WERI-Rb-1 (cell line): ENCODE results near the gene OGG1.

Experiments used
- DNase-seq: peaks from one replicate; pipeline ENCODE4 v3.0.0-alpha.2; 2020
- H3K27ac ChIP-seq: fragments of 250-450 bp; sonication (Bioruptor Pico); 2 replicates; pipeline ENCODE4 v1.5.1; 2020; ENCODE audit warnings: mild to moderate bottlenecking, moderate library complexity
- H3K27me3 ChIP-seq: fragments of 250-450 bp; sonication (Bioruptor Pico); 2 replicates; pipeline ENCODE4 v1.5.1; 2021; ENCODE audit warnings: mild to moderate bottlenecking, low read depth, moderate library complexity; ENCODE audit not compliant: insufficient read depth, severe bottlenecking
- H3K36me3 ChIP-seq: fragments of 250-450 bp; sonication (Bioruptor Pico); 2 replicates; pipeline ENCODE4 v1.5.1; 2020; ENCODE audit warnings: mild to moderate bottlenecking, moderate library complexity
- H3K4me3 ChIP-seq: 2 replicates; pipeline ENCODE4 v1.5.1; 2011; ENCODE audit warnings: low read depth, mild to moderate bottlenecking, control low read depth, low read length
- H3K9me3 ChIP-seq: fragments of 250-450 bp; sonication (Bioruptor Pico); 2 replicates; pipeline ENCODE4 v1.5.1; 2021; ENCODE audit warnings: mild to moderate bottlenecking, moderate library complexity; ENCODE audit not compliant: severe bottlenecking
- TF ChIP-seq, protein P1 (sequence below): IDR thresholded peaks from 2 replicates; pipeline ENCODE4 v1.5.1; 2011; ENCODE audit warnings: low read depth, mild to moderate bottlenecking, control low read depth, inconsistent platforms, low read length

OGG1 gene

DNA sequence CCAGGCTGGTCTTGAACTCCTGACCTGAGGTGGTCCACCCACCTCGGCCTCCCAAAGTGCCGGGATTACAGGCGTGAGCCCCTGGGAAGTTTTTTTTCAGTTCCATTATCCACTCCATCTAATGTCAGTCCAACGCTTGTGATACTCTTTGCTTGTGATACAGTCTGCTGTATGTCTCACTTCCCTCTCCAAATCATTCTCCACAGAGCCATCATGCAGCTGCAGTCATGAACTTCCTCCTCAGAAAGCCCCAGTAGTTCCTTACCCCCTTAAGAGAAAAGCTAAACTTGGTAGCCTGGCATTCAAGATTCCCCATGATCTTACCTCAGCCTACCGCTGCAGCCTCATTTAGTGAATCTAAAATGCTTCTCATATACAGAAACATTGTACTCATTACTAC is 45.5 kb downstream of the OGG1 start:
- Histone ChIP-seq H3K9me3 (no peaks in the 10 kb centered on the region), H3K4me3 (no peak overlapping the region), H3K27me3 (no peaks in the 10 kb centered on the region), H3K36me3 (peaks cover 45% of the 10 kb centered on the region), H3K27ac (no peak overlapping the region)
- TF ChIP-seq, protein P1, sequence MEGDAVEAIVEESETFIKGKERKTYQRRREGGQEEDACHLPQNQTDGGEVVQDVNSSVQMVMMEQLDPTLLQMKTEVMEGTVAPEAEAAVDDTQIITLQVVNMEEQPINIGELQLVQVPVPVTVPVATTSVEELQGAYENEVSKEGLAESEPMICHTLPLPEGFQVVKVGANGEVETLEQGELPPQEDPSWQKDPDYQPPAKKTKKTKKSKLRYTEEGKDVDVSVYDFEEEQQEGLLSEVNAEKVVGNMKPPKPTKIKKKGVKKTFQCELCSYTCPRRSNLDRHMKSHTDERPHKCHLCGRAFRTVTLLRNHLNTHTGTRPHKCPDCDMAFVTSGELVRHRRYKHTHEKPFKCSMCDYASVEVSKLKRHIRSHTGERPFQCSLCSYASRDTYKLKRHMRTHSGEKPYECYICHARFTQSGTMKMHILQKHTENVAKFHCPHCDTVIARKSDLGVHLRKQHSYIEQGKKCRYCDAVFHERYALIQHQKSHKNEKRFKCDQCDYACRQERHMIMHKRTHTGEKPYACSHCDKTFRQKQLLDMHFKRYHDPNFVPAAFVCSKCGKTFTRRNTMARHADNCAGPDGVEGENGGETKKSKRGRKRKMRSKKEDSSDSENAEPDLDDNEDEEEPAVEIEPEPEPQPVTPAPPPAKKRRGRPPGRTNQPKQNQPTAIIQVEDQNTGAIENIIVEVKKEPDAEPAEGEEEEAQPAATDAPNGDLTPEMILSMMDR, result no peak
- no peak for DNase-seq

DNA sequence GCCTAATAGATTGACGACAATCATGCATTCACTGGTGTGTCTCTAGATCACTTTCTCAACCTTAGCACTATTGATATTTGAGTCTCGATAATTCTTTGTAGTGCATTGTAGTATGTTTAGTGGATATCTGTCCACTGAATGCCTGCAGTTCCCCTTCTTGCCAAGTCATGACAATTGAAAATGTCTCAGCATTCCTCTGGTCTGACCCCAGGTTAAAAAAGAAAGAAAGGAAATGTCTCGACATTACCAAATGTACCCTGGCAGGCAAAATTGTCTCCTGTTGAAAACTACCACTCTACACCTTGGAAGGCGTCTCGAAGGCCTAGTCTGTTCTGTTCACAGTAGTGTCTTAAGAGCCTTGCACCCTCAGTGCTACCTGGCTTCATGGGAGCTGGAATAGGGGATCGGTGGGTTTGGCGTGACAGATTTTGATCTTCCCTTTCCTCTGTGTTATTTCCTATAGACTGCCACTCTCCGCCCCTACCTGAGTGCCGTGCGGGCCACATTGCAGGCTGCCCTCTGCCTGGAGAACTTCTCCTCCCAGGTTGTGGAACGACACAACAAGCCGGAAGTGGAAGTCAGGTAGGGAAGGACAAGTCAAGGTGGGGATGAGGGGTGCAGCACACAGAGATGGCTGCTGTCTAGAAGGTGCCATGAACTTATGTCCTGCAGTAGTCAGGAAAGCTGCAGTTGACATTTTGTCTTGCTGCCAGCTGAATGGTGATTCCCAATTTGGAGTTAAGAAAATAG is 47.6 kb downstream of the OGG1 start:
- DNase-seq, result no peak
- Histone ChIP-seq H3K36me3 (peaks cover 54% of the 10 kb centered on the region), H3K27ac (no peak overlapping the region), H3K9me3 (no peaks in the 10 kb centered on the region), H3K4me3 (no peak overlapping the region), H3K27me3 (no peaks in the 10 kb centered on the region)
- TF ChIP-seq, protein P1, result no peak

DNA sequence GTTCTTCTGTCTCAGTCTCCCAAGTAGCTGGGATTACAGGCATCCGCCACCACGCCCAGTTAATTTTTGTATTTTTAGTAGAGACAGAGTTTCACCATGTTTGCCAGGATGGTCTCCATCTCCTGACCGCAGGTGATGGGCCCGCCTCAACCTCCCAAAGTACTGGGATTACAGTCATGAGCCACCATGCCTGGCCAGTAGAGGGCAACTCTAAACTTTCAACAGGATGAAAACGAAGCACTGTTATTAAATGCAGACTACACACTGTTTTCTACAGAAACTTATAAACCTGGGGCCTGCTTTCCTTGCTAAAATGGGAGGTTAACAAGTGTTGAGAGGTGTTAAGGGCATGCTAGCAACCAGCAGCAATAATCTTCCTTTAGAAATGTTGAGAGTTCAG is 50.8 kb downstream of the OGG1 start:
- H3K27me3 ChIP-seq, result no peaks in the 10 kb centered on the region
- H3K27ac ChIP-seq, result no peak overlapping the region
- TF ChIP-seq, protein P1, result peak; percentile 47
- DNase-seq, result no peak
- H3K36me3 ChIP-seq, result peaks cover 79% of the 10 kb centered on the region
- no peak overlapping the region for H3K4me3 ChIP-seq
- H3K9me3 ChIP-seq, result no peaks in the 10 kb centered on the region

DNA sequence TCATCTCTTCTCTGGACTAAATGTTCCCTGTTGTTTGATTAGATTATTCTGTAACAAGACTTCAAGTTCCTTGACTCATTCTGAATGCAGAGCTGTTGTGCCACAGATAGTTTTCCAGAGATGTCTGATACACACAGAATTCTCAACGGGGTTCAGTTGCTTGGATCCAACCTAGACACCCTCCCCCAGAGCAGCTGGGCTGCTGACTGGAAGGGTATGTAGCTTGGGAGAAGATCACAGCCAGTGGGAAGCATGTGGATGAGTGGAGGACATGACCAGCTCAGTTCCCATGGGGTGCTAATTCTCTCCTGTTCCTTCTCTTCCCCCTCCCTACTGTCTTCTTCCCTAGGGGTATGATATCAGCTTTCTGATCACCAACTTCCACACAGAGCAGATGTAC is 53.7 kb downstream of the OGG1 start:
- H3K27me3 ChIP-seq, result no peaks in the 10 kb centered on the region
- no peak overlapping the region for H3K4me3 ChIP-seq
- TF ChIP-seq, protein P1, result no peak
- H3K36me3 ChIP-seq, result peaks cover 70% of the 10 kb centered on the region
- H3K27ac ChIP-seq, result no peak overlapping the region
- no peaks in the 10 kb centered on the region for H3K9me3 ChIP-seq
- DNase-seq, result no peak

DNA sequence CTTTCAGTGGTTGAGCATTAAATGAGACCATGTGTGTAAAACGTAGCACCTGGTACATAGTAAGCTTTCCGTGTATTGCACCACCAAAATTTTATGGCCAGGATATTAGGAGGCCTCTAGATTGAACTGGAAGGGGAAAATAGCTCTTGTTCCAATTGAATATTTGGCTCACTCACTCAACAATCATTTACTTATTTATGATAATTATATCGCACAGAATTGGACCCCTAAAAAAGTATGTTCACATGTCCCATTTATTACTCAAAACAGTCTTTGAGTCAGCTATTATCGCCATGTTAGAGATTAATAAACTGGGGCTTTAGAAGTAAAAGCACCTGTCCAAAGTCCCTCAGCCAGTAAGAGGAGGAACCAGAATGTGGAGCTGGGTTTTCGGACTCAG is 55.2 kb downstream of the OGG1 start:
- no peak for DNase-seq
- Histone ChIP-seq H3K27me3 (no peaks in the 10 kb centered on the region), H3K27ac (no peak overlapping the region), H3K36me3 (peaks cover 55% of the 10 kb centered on the region), H3K4me3 (no peak overlapping the region), H3K9me3 (no peaks in the 10 kb centered on the region)
- TF ChIP-seq, protein P1, result no peak

DNA sequence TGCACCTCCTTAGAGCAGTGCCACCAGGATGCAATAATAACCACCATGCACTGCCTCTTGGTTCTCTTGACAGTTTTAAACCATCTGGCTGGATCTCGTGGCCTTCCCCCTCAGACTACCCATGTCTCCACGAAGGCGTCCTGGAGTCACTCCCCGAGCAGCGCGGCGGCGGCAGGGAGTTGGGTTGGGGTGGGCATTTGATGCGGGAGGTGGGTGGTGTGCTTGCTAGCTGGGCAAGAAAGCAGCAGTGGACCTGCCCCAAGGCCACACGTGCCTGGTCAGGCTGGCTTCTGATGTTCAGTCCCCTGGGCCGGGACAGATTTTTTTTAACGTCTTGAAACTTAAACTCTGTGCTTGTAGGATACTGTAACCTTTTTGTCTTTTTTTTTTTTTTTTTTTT is 56.4 kb downstream of the OGG1 start:
- no peaks in the 10 kb centered on the region for H3K9me3 ChIP-seq
- H3K27ac ChIP-seq, result no peak overlapping the region
- no peak overlapping the region for H3K4me3 ChIP-seq
- TF ChIP-seq, protein P1, result no peak
- H3K36me3 ChIP-seq, result peaks cover 45% of the 10 kb centered on the region
- no peaks in the 10 kb centered on the region for H3K27me3 ChIP-seq
- no peak for DNase-seq
